ENCODE measurements around the gene NLN.
A peak's percentile ranks its signal among the peaks of the same experiment; 100 is the strongest.
"Not testable (repeated sequence)": the region's sequence is repeated elsewhere in the genome, so short reads cannot be mapped to it uniquely, and the experiment has no call there.

NLN gene

GRCh38 chr5:65855766-65856315 lies 133.8 kb downstream of the NLN start:
- Histone ChIP-seq H3K4me3 (no peak overlapping the region), H3K27ac (no peak overlapping the region)

DNA sequence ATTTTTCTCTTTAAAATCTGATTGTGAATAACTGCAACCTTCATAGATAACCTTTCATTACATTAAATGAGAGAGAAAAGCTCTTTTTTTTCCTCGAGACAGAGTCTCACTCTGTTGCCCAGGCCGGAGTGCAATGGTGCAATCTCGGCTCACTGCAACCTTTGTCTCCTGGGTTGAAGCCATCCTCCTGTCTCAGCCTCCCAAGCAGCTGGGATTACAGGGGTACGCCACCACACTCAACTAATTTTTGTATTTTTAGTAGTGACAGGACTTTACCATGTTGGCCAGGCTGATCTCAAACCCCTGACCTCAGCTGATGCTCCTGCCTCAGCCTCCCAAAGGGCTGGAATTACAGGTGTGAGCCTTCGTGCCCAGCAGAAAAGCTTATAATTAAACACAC lies 134.5 kb downstream of the NLN start:
- Histone ChIP-seq H3K27ac (no peak overlapping the region), H3K4me3 (no peak overlapping the region)

- Histone ChIP-seq H3K4me3 (no peak overlapping the region), H3K27ac (no peak overlapping the region)
Observed at GRCh38 chr5:65858316-65858715, 136.3 kb downstream of the NLN start.

GRCh38 chr5:65861830-65862241 lies 139.8 kb downstream of the NLN start:
- H3K4me3 ChIP-seq: no peak overlapping the region
- H3K27ac ChIP-seq: no peak overlapping the region

DNA sequence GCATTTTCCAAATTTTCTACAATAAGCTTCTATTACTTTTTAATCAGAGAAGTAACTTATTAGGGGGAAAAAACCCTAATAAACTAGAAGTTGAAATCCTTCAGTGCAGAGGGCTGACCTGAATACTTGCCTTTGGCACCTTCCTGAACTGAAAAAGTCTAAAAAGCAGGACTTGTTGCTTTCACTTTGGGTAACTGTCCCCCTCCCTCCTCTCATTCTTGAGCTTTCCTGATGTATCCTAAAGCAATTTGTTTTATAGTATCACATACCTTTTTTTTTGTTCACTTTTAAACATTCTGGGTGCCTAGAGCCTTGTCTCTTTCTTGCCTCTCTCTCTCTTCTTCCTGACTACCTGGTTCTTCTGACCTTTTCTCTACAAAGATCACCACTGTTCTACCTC lies 140.4 kb downstream of the NLN start:
- H3K27ac ChIP-seq: no peak overlapping the region
- H3K4me3 ChIP-seq: no peak overlapping the region

DNA sequence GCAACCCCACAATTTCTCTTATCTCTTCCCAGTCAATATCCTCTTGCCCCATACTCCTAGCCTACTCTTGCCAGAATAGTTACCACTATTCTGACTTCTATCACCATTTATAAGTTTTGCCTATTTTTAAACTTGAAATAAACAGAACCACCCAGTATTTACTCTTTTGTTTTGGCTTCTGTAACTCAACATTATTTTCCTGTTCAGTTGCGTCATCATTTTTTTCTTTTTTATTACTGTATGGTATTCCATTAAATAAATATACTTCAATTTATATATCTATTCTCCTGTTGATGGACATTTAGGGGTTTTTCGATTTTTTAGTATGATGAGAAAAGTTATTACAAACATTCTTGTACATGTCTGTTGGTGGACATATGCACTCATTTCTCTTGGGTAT lies 141.7 kb downstream of the NLN start:
- Histone ChIP-seq H3K4me3 (no peak overlapping the region), H3K27ac (no peak overlapping the region)

- H3K4me3 ChIP-seq: no peak overlapping the region
- H3K27ac ChIP-seq: peak overlapping the region in 3 of 21 experiments; percentile 14 to 37 (median 29)
Observed at GRCh38 chr5:65866837-65867521, 145.0 kb downstream of the NLN start.

GRCh38 chr5:65867542-65868195 lies 145.7 kb downstream of the NLN start:
- Histone ChIP-seq H3K27ac (peak overlapping the region in 3 of 21 experiments; percentile 14 to 37 (median 29)), H3K4me3 (no peak overlapping the region)

DNA sequence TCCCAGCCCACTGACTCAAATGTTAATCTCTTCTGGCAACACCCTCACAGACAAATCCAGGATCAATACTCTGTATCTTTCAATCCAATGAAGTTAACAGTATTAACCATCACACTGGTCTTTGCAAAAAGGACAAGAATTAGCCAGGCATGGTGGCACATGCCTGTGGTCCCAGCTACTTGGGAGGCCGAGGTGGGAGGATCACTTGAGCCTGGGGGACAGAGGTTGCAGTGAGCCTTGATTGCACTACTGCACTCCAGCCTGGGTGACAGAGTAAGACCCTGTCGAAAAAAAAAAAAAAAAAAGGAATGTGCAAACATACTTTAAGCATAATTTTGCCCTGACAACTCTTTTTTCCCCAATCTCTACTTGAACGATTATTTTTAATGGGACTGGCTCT lies 146.5 kb downstream of the NLN start:
- no peak overlapping the region for H3K27ac ChIP-seq
- no peak overlapping the region for H3K4me3 ChIP-seq

GRCh38 chr5:65871182-65871581 lies 149.2 kb downstream of the NLN start:
- H3K27ac ChIP-seq: no peak overlapping the region
- H3K4me3 ChIP-seq: no peak overlapping the region

GRCh38 chr5:65871776-65872175 lies 149.8 kb downstream of the NLN start:
- H3K4me3 ChIP-seq, H3K27ac ChIP-seq: not testable (repeated sequence)

DNA sequence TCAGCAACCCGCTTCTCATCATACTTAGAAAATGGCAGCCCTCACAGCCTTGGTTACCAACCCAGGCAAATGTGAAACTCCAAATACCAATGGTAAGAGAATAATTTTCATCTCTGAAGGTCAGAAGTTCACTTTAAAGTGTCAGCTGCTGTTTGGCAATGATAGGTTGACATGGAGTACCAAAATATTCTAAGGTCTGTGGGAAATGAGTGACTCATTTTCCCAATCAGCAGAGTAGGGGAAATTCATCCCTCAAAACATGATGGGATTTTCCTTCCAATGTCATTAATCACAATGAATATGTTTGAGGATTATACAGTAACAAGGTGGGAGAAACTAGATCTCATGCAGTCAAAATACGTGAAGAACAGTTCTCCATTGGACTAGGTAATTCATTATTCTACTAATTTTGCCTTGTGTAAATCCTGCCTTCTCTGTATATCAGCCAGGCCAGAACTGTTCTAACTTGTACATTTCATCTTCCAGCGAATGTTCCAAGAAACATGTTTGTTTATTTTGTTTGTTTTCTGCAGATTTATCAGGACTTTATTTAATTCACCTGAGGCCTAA lies 151.3 kb downstream of the NLN start:
- Histone ChIP-seq H3K27ac (no peak overlapping the region), H3K4me3 (no peak overlapping the region)

DNA sequence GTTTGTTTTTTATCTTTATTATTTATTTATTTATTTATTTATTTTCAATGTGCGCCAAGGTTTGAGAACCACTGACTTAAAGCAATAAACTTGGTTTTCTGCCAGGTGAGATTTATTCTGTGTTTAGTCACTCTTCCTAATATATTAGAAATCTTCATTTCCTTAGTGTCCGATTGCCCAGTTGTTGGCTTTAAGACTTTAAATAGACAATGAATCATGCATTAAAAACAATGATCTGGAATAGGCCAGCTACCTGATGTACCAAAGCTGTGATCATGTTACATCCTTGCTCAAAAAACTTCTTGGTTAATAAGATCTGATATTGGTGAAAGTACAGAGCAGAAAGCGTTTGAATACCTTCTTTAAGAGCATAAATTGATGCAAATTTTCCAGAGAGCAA lies 152.2 kb downstream of the NLN start:
- Histone ChIP-seq H3K4me3 (no peak overlapping the region), H3K27ac (no peak overlapping the region)

DNA sequence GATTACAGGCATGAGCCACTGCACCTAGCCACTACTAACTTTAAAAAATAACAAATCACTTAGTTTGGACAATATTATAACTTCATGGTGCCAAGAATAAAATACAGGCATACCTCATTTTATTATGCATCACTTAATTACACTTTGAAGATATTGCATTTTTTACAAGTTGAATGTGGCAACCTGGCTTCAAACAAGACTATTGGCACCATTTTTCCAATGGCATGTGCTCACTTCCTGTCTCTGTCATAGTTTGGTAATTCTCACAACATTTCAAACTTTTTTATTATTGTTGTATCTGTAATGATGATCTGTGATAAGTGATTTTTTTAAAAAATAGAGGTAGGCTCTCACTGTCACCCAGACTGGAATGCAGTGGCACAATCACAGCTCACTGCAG lies 154.5 kb downstream of the NLN start:
- Histone ChIP-seq H3K4me3 (no peak overlapping the region), H3K27ac (no peak overlapping the region)

DNA sequence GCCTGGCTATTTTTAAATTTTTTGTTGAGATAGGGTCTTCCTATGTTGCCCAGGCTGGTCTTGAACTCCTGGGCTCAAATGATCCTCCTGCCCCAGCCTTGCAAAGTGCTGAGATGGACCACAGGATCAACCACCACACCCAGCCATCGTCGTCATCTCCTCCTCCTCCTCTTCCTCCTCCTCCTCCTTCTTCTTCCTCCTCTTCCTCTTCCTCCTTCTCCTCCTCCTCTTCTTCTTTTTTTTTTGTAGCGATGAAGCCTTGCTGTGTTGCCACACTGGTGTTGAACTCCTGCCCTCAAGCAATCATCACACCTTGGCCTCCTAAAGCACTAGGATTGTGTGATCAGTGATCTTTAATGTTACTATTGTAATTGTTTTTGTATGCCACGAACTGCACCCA lies 155.0 kb downstream of the NLN start:
- no peak overlapping the region for H3K4me3 ChIP-seq
- H3K27ac ChIP-seq: no peak overlapping the region

All from skin epidermis (tissue), 12 donors.